PFSK-1 (cell line): ENCODE data around the gene CADM2.

Source experiments
- POLR2AphosphoS5 ChIP-seq: IDR thresholded peaks from 2 replicates; pipeline ENCODE4 v1.6.1; 2012; ENCODE audit warnings: low read depth, mild to moderate bottlenecking, control low read depth, low read length, moderate library complexity
- TAF1 ChIP-seq: IDR thresholded peaks from 2 replicates; pipeline ENCODE4 v1.6.1; 2012; ENCODE audit warnings: low read length, control low read depth, borderline replicate concordance; ENCODE audit not compliant: insufficient read depth

- TF ChIP-seq TAF1 (no peak), POLR2AphosphoS5 (no peak)
Observed at GRCh38 chr3:85004147-85004546, 45.4 kb downstream of the CADM2 start.
